IPS-15b (cell line): Measurements from ENCODE around the gene ARHGEF18.

Source experiments
- H3K27me3 ChIP-seq: one replicate; pipeline ENCODE4 v1.6.1; 2013; ENCODE audit warnings: low read length; ENCODE audit not compliant: control insufficient read depth, insufficient read depth
- H3K36me3 ChIP-seq: one replicate; pipeline ENCODE4 v1.6.1; 2013; ENCODE audit warnings: low read length; ENCODE audit not compliant: control insufficient read depth, insufficient read depth
- H3K4me1 ChIP-seq: one replicate; pipeline ENCODE4 v1.6.1; 2013; ENCODE audit warnings: mild to moderate bottlenecking, low read length; ENCODE audit not compliant: control insufficient read depth, insufficient read depth
- H3K4me3 ChIP-seq: one replicate; pipeline ENCODE4 v1.5.1; 2013; ENCODE audit warnings: low read depth, low read length
- H3K9ac ChIP-seq: one replicate; pipeline ENCODE4 v1.6.1; 2013; ENCODE audit warnings: low read depth, mild to moderate bottlenecking, low read length
- H3K9me3 ChIP-seq: one replicate; pipeline ENCODE4 v1.6.1; 2013; ENCODE audit warnings: mild to moderate bottlenecking, low read length; ENCODE audit not compliant: control insufficient read depth, insufficient read depth

Gene ARHGEF18

GRCh38 chr19:7371001-7371400, 22.3 kb downstream of the ARHGEF18 start:
- Histone ChIP-seq H3K9ac (no peak overlapping the region), H3K36me3 (no peaks in the 10 kb centered on the region), H3K4me3 (no peak overlapping the region), H3K27me3 (no peaks in the 10 kb centered on the region), H3K4me1 (peaks cover 2% of the 10 kb centered on the region), H3K9me3 (no peaks in the 10 kb centered on the region)

GRCh38 chr19:7372810-7373209, 24.1 kb downstream of the ARHGEF18 start:
- H3K9ac ChIP-seq, result no peak overlapping the region
- peaks cover 2% of the 10 kb centered on the region for H3K4me1 ChIP-seq
- H3K4me3 ChIP-seq, result no peak overlapping the region
- H3K27me3 ChIP-seq, result no peaks in the 10 kb centered on the region
- H3K9me3 ChIP-seq, result no peaks in the 10 kb centered on the region
- H3K36me3 ChIP-seq, result no peaks in the 10 kb centered on the region

DNA sequence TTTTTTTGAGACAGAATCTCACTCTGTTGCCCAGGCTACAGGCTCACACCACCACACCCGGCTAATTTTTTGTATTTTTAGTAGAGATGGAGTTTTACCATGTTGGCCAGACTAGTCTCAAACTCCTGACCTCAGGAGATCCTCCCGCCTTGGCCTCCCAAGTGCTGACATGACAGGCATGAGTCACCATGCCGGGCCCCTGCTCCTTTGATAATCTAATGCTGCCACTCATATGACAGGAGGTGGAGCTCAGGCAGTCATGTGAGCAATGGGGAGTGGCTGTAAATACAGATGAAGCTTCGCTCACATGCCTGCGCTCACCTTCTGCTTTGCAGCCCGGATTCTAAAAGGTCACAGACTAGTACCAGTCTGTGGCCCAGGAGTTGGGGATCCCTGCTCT, 25.1 kb downstream of the ARHGEF18 start:
- Histone ChIP-seq H3K9me3 (no peaks in the 10 kb centered on the region), H3K9ac (no peak overlapping the region), H3K4me1 (no peaks in the 10 kb centered on the region), H3K36me3 (no peaks in the 10 kb centered on the region), H3K4me3 (no peak overlapping the region), H3K27me3 (no peaks in the 10 kb centered on the region)

GRCh38 chr19:7376151-7376852, 27.6 kb downstream of the ARHGEF18 start:
- Histone ChIP-seq H3K9me3 (no peaks in the 10 kb centered on the region), H3K27me3 (no peaks in the 10 kb centered on the region), H3K4me1 (no peaks in the 10 kb centered on the region), H3K9ac (no peak overlapping the region), H3K36me3 (no peaks in the 10 kb centered on the region), H3K4me3 (no peak overlapping the region)

DNA sequence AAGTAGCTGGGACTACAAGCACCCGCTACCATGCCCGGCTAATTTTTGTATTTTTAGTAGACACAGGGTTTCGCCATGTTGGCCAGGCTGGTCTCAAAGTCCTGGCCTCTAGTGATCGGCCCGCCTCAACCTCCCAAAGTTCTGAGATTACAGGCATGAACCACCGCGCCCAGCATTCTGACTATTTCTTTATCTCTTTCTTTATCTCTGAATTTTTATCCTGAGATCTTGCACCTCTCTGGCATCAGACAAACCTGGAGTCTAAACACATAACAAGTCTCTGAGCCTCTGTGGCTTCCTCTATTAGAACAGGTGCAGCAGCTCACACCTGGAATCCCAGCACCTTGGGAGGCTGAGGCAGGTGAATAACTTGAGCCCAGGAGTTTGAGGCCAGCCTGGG, 28.5 kb downstream of the ARHGEF18 start:
- Histone ChIP-seq H3K36me3 (no peaks in the 10 kb centered on the region), H3K9me3 (no peaks in the 10 kb centered on the region)

GRCh38 chr19:7381073-7381390, 32.3 kb downstream of the ARHGEF18 start:
- Histone ChIP-seq H3K27me3 (no peaks in the 10 kb centered on the region), H3K4me3 (no peak overlapping the region), H3K4me1 (no peaks in the 10 kb centered on the region), H3K36me3 (no peaks in the 10 kb centered on the region), H3K9ac (no peak overlapping the region), H3K9me3 (no peaks in the 10 kb centered on the region)

More for the DNA sequence above, 28.5 kb downstream of the ARHGEF18 start:
- Histone ChIP-seq H3K9ac (no peak overlapping the region), H3K27me3 (no peaks in the 10 kb centered on the region), H3K4me1 (no peaks in the 10 kb centered on the region), H3K4me3 (no peak overlapping the region)

DNA sequence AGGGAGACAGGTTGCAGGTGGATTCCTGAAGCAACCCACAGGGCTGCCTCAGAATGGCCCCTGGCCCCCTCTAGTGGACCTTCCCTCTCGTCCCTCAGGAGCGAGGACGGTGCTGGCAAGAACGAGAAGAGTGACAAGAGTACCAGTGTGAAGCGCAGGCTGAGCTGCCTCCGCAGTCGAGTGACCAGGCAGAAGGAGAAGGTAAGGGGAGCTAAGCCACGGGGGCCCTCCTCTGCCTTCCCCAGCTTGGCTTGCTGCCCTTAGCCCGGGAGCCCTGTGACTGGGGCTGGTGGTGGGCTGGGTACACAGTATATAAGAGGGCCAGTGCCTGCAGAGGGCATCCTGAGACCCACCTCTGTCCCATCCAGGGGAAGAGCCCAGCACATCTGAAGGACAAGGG, 34.0 kb downstream of the ARHGEF18 start:
- H3K4me3 ChIP-seq, result no peak overlapping the region
- no peak overlapping the region for H3K9ac ChIP-seq
- H3K27me3 ChIP-seq, result no peaks in the 10 kb centered on the region
- H3K9me3 ChIP-seq, result no peaks in the 10 kb centered on the region
- H3K36me3 ChIP-seq, result no peaks in the 10 kb centered on the region
- peaks cover 2% of the 10 kb centered on the region for H3K4me1 ChIP-seq

DNA sequence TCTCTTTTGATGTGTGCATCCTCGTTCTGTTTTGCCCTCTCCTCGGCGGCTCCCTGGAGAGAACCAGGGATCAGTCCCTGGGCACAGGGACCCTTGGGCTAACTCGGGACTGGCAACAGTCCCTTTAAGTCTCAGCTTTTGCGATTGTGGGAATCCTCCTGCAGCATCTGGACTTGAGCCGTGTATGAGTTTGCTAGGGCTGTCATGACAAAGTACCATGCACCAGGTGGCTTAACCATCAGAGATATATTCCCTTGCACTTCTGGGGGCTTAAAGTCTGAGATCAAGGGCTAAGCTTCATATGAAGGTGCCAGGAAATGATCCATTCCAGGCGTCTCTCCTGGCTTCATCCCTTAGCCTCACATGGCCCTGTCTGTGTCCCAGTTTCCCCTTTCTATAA, 34.5 kb downstream of the ARHGEF18 start:
- Histone ChIP-seq H3K4me3 (no peak overlapping the region), H3K36me3 (no peaks in the 10 kb centered on the region), H3K9ac (no peak overlapping the region), H3K9me3 (no peaks in the 10 kb centered on the region), H3K4me1 (peaks cover 2% of the 10 kb centered on the region), H3K27me3 (no peaks in the 10 kb centered on the region)

- H3K27me3 ChIP-seq, result no peaks in the 10 kb centered on the region
- H3K36me3 ChIP-seq, result no peaks in the 10 kb centered on the region
- no peaks in the 10 kb centered on the region for H3K9me3 ChIP-seq
- no peak overlapping the region for H3K9ac ChIP-seq
- H3K4me1 ChIP-seq, result peaks cover 2% of the 10 kb centered on the region
- H3K4me3 ChIP-seq, result no peak overlapping the region
Observed at GRCh38 chr19:7385062-7385461, 36.3 kb downstream of the ARHGEF18 start.

DNA sequence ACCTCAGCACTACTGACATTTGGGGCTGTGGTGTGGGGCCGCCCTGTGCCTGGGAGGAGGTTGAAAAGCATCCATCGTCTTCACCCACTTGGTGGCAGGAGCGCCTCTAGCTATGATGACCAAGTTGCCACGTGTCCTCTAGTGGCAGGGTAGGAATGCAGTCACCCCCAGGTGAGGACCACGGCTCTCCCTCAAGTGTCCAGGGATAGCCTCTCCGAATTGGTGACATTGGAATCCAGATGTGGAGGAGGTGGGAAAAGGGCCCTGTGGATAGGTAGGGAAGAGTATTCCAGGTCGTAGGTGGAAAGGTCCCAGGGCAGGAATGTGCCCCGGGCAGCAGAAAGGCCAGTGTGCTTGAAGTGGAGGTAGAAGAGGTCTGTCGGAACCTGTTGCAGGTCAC, 37.6 kb downstream of the ARHGEF18 start:
- Histone ChIP-seq H3K27me3 (no peaks in the 10 kb centered on the region), H3K36me3 (no peaks in the 10 kb centered on the region), H3K4me3 (no peak overlapping the region), H3K4me1 (peaks cover 2% of the 10 kb centered on the region), H3K9me3 (no peaks in the 10 kb centered on the region), H3K9ac (no peak overlapping the region)

GRCh38 chr19:7386769-7387168, 38.0 kb downstream of the ARHGEF18 start:
- Histone ChIP-seq H3K4me3 (no peak overlapping the region), H3K9ac (no peak overlapping the region), H3K36me3 (no peaks in the 10 kb centered on the region)

GRCh38 chr19:7391218-7391670, 42.5 kb downstream of the ARHGEF18 start:
- Histone ChIP-seq H3K36me3 (no peaks in the 10 kb centered on the region), H3K4me1 (peaks cover 2% of the 10 kb centered on the region), H3K27me3 (no peaks in the 10 kb centered on the region), H3K9ac (no peak overlapping the region), H3K9me3 (no peaks in the 10 kb centered on the region), H3K4me3 (no peak overlapping the region)

More at GRCh38 chr19:7386769-7387168, 38.0 kb downstream of the ARHGEF18 start:
- peaks cover 2% of the 10 kb centered on the region for H3K4me1 ChIP-seq
- H3K27me3 ChIP-seq, result no peaks in the 10 kb centered on the region
- no peaks in the 10 kb centered on the region for H3K9me3 ChIP-seq
